Melanocyte of skin (primary cell): ENCODE measurements around the gene ANKRD13C. TPM values are rescaled to one million over a fixed set of nuclear protein-coding genes. Genes with fewer than 3 reads are reported as not detected.

Experiments
- total RNA-seq, 2 donors: library from RNA; depleted of rRNA; stranded (reverse); fragments of >200 nt; gene quantifications; 2 replicates each; pipeline ENCODE4 v1.2.3, GENCODE V29; 2012

Gene ANKRD13C, protein sequence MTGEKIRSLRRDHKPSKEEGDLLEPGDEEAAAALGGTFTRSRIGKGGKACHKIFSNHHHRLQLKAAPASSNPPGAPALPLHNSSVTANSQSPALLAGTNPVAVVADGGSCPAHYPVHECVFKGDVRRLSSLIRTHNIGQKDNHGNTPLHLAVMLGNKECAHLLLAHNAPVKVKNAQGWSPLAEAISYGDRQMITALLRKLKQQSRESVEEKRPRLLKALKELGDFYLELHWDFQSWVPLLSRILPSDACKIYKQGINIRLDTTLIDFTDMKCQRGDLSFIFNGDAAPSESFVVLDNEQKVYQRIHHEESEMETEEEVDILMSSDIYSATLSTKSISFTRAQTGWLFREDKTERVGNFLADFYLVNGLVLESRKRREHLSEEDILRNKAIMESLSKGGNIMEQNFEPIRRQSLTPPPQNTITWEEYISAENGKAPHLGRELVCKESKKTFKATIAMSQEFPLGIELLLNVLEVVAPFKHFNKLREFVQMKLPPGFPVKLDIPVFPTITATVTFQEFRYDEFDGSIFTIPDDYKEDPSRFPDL
- total RNA-seq = 10 to 100 TPM; 32.7 to 33.0 TPM

DNA sequence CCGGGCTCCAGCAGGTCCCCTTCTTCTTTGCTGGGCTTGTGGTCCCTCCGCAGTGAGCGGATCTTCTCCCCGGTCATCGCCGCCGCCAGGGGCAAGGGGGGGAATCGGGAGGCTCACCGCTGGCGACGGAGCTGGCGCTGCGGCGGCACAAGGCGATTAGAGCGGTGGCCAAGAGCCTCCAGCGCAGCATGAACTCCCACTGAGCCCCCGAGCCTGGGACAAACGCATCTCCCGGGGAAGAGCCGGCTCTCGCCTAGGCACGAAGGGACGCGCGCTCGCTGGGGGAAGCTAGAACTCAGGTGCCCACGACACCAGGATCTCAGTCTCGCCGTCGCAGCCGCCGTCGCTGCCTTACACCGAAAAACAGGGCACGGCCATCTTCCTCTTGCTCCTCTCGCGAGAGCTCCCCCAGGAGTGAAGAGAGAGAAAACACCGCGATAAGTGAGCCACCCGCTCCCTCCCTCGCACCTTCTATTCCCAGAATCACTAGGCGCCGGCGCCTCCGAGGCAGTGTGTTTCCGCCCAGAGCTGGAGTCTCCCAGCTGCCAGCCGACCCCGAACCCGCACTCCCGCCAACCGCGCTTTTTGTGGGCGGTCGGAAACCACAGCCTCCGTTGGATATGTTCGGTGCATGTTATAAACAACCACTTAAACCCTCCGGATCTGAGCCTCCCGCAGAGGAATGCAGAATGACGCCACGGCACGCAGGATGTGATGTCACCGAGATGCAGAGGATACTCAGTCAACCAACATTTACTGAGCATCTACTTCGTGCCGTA is at the start of gene ANKRD13C:
Gene ANKRD13C, minus strand, starts transcription at position 391 of the 779 bp plus-strand sequence. Its CDS starts 314 bp downstream, at position 77.

DNA sequence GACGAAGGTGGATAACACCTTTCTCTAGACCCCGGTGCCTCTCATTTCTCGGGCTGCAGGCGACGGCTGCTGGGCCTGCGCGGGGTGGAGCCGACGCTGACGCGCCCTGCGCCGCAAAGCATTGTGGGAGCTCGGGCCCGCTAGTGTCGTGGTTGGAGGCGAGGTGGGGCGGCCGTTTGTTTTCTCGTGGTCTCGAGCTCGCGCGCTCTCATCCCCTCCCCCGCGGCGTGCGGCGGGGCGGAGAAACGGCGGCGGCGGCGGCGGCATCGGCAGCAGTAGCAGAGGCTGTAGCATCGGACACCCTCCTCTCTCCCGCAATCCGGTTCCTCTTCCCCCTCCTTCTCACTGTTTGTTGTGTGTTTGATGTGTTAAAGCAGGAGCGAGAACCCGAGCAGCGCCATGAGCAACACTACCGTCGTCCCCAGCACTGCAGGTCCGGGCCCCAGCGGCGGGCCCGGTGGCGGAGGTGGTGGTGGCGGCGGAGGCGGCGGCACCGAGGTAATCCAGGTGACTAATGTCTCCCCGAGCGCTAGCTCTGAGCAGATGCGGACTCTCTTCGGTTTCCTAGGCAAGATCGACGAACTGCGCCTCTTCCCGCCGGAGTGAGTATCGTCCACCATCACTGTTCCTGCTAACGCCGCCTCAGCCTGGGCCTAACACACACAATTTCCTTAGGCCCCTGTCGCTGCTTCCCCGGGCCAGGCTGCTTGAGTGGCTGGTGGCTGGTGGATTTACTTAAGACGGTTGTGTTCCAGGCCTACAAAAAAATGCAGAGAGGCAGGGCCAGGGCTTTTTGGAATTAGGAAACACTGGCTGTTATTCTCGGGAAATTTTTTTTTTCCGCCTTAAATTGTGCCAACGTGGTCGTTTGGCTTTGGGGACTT is 133.0 kb downstream of the ANKRD13C start, which contains the start of gene SRSF11:
Gene SRSF11, plus strand, starts transcription at position 143 of the 884 bp plus-strand sequence. Its CDS starts 257 bp downstream, at position 400.

Other genes starting within 250 kb of the ANKRD13C start
- 10 to 100 TPM; 18.2 to 22.3 TPM for gene LRRC40, start 149.1 kb downstream of the ANKRD13C start, total RNA-seq
- gene SRSF11, start 133.3 kb downstream of the ANKRD13C start, total RNA-seq = 100 to 1,000 TPM; 114 to 118 TPM
- 10 to 100 TPM in 1 of 2 donors, 1 to 10 TPM in 1; 8.6 to 18.6 TPM for gene CTH, start 56.5 kb upstream of the ANKRD13C start, total RNA-seq